Measurements from ENCODE around the gene COLQ.

- TF ChIP-seq CTCF (IDR thresholded peaks at IDR 0.05) (no peak), POLR2A (IDR thresholded peaks at IDR 0.05) (no peak), EP300 (IDR thresholded peaks at IDR 0.05) (no peak)
Observed at GRCh38 chr3:15549846-15550245, 28.3 kb upstream of the COLQ start.

Data from tibial nerve (tissue), 4 donors.